Loucy (cell line): Measurements from ENCODE around the gene WDR26.

Experiments used
- EZH2phosphoT487 ChIP-seq: fragments of 200-600 bp; IDR thresholded peaks from 2 replicates; pipeline ENCODE4 v1.6.1; 2018; ENCODE audit warnings: antibody characterized with exemption, mild to moderate bottlenecking, moderate library complexity, borderline replicate concordance
- TF ChIP-seq, protein P1 (sequence below): fragments of 200-600 bp; sonication (generic); conservative IDR thresholded peaks from 2 replicates; pipeline ENCODE4 v1.5.1; 2014; ENCODE audit warnings: mild to moderate bottlenecking, antibody characterized with exemption, low read length

DNA sequence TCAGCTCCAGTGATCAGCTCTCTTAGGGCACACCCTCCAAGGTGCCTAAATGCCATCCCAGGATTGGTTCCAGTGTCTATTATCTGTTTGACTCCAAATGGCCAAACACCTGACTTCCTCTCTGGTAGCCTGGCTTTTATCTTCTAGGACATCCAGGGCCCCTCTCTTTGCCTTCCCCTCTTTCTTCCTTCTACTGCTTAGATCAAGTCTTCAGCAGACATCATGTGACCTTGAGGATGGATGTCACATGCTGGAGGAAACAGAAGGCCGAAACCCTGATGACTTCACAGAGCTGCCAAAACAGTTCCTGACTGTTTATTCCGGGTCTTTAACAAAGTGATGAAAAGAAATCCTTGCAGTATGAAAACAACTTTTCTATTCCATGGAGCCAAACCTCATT is 24.4 kb upstream of the WDR26 start:
- TF ChIP-seq, protein P1, sequence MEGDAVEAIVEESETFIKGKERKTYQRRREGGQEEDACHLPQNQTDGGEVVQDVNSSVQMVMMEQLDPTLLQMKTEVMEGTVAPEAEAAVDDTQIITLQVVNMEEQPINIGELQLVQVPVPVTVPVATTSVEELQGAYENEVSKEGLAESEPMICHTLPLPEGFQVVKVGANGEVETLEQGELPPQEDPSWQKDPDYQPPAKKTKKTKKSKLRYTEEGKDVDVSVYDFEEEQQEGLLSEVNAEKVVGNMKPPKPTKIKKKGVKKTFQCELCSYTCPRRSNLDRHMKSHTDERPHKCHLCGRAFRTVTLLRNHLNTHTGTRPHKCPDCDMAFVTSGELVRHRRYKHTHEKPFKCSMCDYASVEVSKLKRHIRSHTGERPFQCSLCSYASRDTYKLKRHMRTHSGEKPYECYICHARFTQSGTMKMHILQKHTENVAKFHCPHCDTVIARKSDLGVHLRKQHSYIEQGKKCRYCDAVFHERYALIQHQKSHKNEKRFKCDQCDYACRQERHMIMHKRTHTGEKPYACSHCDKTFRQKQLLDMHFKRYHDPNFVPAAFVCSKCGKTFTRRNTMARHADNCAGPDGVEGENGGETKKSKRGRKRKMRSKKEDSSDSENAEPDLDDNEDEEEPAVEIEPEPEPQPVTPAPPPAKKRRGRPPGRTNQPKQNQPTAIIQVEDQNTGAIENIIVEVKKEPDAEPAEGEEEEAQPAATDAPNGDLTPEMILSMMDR: no peak
- no peak for TF ChIP-seq EZH2phosphoT487
